Measurements from ENCODE around the gene SCAMP2.

Gene SCAMP2

DNA sequence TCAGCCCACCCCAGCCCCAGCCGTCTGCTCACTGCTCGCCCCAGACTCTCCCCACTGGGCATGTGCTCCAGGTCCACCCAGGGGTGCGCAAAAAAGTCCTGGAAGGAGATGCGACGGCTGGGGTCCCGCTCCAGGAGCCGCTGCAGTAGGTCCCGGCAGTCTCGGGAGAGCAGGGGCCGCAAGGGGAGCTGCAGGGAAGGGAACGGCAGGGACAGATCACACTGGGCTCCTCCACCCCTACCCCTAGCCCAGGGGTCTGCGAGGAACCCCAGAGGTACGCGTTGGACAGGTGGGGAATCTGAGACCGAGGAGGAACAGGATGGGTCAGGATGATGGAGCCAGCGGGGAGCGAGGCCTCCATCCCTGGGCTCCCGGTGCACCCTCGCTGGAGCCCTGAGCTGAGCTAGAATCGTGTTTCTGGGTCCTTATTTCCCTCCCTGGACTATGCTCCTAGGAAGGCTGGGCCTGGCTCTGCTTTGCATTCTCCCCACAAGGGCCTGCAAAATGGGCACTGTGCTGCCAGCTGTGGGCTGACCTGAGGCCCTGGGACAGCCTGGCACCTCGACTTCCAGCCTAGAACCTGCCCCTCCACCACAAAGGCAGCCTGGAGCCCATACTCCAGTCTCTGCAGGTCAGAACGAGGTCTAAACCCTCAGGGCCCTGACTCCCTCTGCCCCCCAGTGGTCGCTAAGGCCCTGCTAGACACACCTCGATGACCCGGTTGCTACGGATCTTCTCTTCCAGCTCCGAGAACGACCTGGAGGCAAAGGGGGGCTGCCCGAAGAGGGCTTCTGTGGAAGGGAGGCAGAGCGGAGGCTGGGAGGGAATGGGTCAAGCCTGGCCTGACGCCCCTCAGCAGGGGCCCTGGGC, 33.4 kb downstream of the SCAMP2 start:
- no peak for TF ChIP-seq CREB1 (IDR thresholded peaks at IDR 0.05; ENCODE audit: low read depth)
- TF ChIP-seq FOXM1 (IDR thresholded peaks at IDR 0.05; ENCODE audit: borderline replicate concordance, low read depth): no peak
- TF ChIP-seq USF1 (IDR thresholded peaks at IDR 0.05): no peak
- TF ChIP-seq, protein P1, sequence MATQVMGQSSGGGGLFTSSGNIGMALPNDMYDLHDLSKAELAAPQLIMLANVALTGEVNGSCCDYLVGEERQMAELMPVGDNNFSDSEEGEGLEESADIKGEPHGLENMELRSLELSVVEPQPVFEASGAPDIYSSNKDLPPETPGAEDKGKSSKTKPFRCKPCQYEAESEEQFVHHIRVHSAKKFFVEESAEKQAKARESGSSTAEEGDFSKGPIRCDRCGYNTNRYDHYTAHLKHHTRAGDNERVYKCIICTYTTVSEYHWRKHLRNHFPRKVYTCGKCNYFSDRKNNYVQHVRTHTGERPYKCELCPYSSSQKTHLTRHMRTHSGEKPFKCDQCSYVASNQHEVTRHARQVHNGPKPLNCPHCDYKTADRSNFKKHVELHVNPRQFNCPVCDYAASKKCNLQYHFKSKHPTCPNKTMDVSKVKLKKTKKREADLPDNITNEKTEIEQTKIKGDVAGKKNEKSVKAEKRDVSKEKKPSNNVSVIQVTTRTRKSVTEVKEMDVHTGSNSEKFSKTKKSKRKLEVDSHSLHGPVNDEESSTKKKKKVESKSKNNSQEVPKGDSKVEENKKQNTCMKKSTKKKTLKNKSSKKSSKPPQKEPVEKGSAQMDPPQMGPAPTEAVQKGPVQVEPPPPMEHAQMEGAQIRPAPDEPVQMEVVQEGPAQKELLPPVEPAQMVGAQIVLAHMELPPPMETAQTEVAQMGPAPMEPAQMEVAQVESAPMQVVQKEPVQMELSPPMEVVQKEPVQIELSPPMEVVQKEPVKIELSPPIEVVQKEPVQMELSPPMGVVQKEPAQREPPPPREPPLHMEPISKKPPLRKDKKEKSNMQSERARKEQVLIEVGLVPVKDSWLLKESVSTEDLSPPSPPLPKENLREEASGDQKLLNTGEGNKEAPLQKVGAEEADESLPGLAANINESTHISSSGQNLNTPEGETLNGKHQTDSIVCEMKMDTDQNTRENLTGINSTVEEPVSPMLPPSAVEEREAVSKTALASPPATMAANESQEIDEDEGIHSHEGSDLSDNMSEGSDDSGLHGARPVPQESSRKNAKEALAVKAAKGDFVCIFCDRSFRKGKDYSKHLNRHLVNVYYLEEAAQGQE (IDR thresholded peaks at IDR 0.05; ENCODE audit: low read depth): no peak
- no peak for TF ChIP-seq TEAD4 (IDR thresholded peaks at IDR 0.05)
- no peak for TF ChIP-seq CEBPB (IDR thresholded peaks at IDR 0.05)
- no peak for TF ChIP-seq ZBTB7A (IDR thresholded peaks at IDR 0.05; ENCODE audit: low read depth)
- TF ChIP-seq EGR1 (IDR thresholded peaks at IDR 0.05): no peak
- no peak for TF ChIP-seq MAX (IDR thresholded peaks at IDR 0.05)
- TF ChIP-seq RAD21 (IDR thresholded peaks at IDR 0.05; ENCODE audit: low read depth): no peak
- no peak for TF ChIP-seq EP300 (IDR thresholded peaks at IDR 0.05; ENCODE audit: borderline replicate concordance)
- no peak for TF ChIP-seq YY1 (IDR thresholded peaks at IDR 0.05; ENCODE audit: low read depth)
- no peak for TF ChIP-seq TAF1 (IDR thresholded peaks at IDR 0.05; ENCODE audit: low read depth)
- no peak for TF ChIP-seq TCF12 (IDR thresholded peaks at IDR 0.05; ENCODE audit: low read depth)
- TF ChIP-seq NFIC (IDR thresholded peaks at IDR 0.05): no peak

DNA sequence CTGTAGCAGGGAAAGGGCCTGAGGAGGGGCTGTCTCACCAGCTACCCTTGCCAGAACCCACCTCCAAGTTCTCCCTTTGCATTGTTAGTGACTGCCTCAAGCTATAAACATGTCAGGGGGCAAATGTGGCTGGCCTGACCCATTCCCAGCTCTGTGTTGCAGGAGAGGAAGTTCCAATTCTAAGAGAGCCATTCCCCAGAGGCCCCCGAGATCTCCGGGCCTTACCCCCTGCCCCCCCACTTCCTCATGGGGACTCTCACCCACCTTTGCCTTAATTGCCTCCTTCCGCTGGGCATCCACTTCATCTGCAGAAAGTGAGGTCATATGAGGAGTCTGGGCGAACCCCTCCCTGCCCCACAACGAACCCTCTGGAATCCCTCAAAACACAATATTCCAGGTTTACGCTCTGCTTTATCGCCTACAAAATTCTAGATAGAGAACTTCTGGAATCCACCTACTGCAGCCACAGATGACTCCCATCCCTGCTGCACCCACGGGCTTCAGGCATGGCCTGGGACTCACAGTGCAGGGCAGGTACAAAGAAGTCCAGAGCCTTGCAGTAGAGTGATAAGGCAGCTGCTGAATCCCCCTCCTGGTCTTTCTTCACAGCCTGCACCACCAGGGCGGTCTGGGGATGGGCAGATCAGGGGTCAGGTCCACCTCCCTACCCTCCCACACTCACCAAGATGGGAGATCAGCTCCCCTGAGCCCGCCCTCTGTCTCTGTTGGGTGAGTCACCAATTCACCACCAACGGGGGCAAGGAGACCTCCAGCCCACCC, 34.2 kb downstream of the SCAMP2 start:
- TF ChIP-seq, protein P1 (IDR thresholded peaks at IDR 0.05; ENCODE audit: low read depth): no peak
- TF ChIP-seq RAD21 (IDR thresholded peaks at IDR 0.05; ENCODE audit: low read depth) (no peak), TAF1 (IDR thresholded peaks at IDR 0.05; ENCODE audit: low read depth) (no peak), YY1 (IDR thresholded peaks at IDR 0.05; ENCODE audit: low read depth) (no peak), FOXM1 (IDR thresholded peaks at IDR 0.05; ENCODE audit: borderline replicate concordance, low read depth) (no peak), TEAD4 (IDR thresholded peaks at IDR 0.05) (no peak), CREB1 (IDR thresholded peaks at IDR 0.05; ENCODE audit: low read depth) (no peak), EGR1 (IDR thresholded peaks at IDR 0.05) (no peak), CEBPB (IDR thresholded peaks at IDR 0.05) (no peak), ZBTB7A (IDR thresholded peaks at IDR 0.05; ENCODE audit: low read depth) (no peak), NFIC (IDR thresholded peaks at IDR 0.05) (no peak), EP300 (IDR thresholded peaks at IDR 0.05; ENCODE audit: borderline replicate concordance) (no peak), TCF12 (IDR thresholded peaks at IDR 0.05; ENCODE audit: low read depth) (no peak), USF1 (IDR thresholded peaks at IDR 0.05) (no peak), MAX (IDR thresholded peaks at IDR 0.05) (no peak)

DNA sequence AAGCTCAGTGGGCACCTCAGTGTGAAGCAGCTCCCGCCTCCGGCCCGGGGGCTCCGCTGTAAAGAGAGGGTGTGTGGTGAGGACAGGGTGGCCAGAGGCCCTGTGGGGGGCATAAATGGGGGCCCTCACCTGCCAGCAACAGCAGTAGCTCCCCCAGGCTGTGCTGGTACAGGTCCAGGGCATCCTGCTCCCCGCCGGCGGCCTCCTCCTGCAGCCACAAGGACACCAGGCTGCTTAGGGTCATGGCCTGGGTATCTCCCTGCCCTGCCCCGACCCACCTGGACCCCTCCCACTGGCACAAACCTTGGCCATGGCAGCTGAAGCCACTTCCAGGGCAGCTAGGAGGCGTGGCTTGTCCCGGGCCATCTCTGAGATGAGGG, 35.0 kb downstream of the SCAMP2 start:
- TF ChIP-seq, protein P1 (IDR thresholded peaks at IDR 0.05; ENCODE audit: low read depth): no peak
- no peak for TF ChIP-seq NFIC (IDR thresholded peaks at IDR 0.05)
- TF ChIP-seq RAD21 (IDR thresholded peaks at IDR 0.05; ENCODE audit: low read depth): no peak
- no peak for TF ChIP-seq EP300 (IDR thresholded peaks at IDR 0.05; ENCODE audit: borderline replicate concordance)
- no peak for TF ChIP-seq MAX (IDR thresholded peaks at IDR 0.05)
- no peak for TF ChIP-seq TAF1 (IDR thresholded peaks at IDR 0.05; ENCODE audit: low read depth)
- TF ChIP-seq CEBPB (IDR thresholded peaks at IDR 0.05): no peak
- no peak for TF ChIP-seq TCF12 (IDR thresholded peaks at IDR 0.05; ENCODE audit: low read depth)
- TF ChIP-seq USF1 (IDR thresholded peaks at IDR 0.05): no peak
- no peak for TF ChIP-seq TEAD4 (IDR thresholded peaks at IDR 0.05)
- no peak for TF ChIP-seq CREB1 (IDR thresholded peaks at IDR 0.05; ENCODE audit: low read depth)
- no peak for TF ChIP-seq FOXM1 (IDR thresholded peaks at IDR 0.05; ENCODE audit: borderline replicate concordance, low read depth)
- TF ChIP-seq ZBTB7A (IDR thresholded peaks at IDR 0.05; ENCODE audit: low read depth): no peak
- TF ChIP-seq EGR1 (IDR thresholded peaks at IDR 0.05): no peak
- no peak for TF ChIP-seq YY1 (IDR thresholded peaks at IDR 0.05; ENCODE audit: low read depth)

Data from Ishikawa (cell line).